ENCODE data around the gene NBPF19. TPM values are rescaled to one million over a fixed set of nuclear protein-coding genes. Genes with fewer than 3 reads are reported as not detected.
"Not testable (repeated sequence)": the region's sequence is repeated elsewhere in the genome, so short reads cannot be mapped to it uniquely, and the experiment has no call there.

Gene NBPF19, protein sequence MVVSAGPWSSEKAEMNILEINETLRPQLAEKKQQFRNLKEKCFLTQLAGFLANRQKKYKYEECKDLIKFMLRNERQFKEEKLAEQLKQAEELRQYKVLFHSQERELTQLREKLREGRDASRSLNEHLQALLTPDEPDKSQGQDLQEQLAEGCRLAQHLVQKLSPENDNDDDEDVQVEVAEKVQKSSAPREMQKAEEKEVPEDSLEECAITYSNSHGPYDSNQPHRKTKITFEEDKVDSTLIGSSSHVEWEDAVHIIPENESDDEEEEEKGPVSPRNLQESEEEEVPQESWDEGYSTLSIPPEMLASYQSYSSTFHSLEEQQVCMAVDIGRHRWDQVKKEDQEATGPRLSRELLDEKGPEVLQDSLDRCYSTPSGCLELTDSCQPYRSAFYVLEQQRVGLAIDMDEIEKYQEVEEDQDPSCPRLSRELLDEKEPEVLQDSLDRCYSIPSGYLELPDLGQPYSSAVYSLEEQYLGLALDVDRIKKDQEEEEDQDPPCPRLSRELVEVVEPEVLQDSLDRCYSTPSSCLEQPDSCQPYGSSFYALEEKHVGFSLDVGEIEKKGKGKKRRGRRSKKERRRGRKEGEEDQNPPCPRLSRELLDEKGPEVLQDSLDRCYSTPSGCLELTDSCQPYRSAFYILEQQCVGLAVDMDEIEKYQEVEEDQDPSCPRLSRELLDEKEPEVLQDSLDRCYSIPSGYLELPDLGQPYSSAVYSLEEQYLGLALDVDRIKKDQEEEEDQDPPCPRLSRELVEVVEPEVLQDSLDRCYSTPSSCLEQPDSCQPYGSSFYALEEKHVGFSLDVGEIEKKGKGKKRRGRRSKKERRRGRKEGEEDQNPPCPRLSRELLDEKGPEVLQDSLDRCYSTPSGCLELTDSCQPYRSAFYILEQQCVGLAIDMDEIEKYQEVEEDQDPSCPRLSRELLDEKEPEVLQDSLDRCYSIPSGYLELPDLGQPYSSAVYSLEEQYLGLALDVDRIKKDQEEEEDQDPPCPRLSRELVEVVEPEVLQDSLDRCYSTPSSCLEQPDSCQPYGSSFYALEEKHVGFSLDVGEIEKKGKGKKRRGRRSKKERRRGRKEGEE (N-terminal part only)
- 32.4 and 32.5 TPM in 2 replicates for total RNA-seq (2013; cell fraction: nucleolus; rRNA removed)
- total RNA-seq (2014; rRNA removed) (3.5 and 4.1 TPM in 2 replicates), total RNA-seq (2014; rRNA removed; fragmentation: Illumina TruSeq; extraction: Trizol) (4.0 and 4.7 TPM in 2 replicates), total RNA-seq (2021) (2.6 and 2.7 TPM in 2 replicates), polyA plus RNA-seq (2011; rRNA removed) (7.3 TPM in 2 replicates), polyA plus RNA-seq (2014; fragmentation: Illumina TruSeq; extraction: Trizol) (3.9 and 4.3 TPM in 2 replicates), polyA plus RNA-seq (2014; fragmentation: Nextera tagmentation; extraction: Ambion mirVana) (under 1 TPM; 0.27 to 0.58 TPM), polyA plus RNA-seq (2014; rRNA removed) (2.3 and 2.7 TPM in 2 replicates), polyA plus RNA-seq (2016; fragmentation: Nextera tagmentation; extraction: Ambion mirVana) (1 to 10 TPM in 1 of 2 experiments, under 1 TPM in 1; 0.59 to 1.2 TPM), polyA minus RNA-seq (2011; rRNA and poly(A)+ RNA removed) (11.1 and 12.4 TPM in 2 replicates), Bru-seq, nascent RNA (percentile 51 among the genes with signal in this experiment), BruChase-seq, experiment 1, labeled RNA remaining after a 6-hour chase (percentile 45 among the genes with signal in this experiment), BruChase-seq, experiment 2, labeled RNA remaining after a 2-hour chase (percentile 49 among the genes with signal in this experiment)
- polyA plus RNA-seq (2011; ENCODE audit: low read depth) = 2.4 TPM
- 2.8 and 3.2 TPM in 2 replicates for polyA plus RNA-seq (2011; cell fraction: cytosol; rRNA removed)
- 17.7 and 22.7 TPM in 2 replicates for polyA plus RNA-seq (2011; cell fraction: nucleus; rRNA removed)
- polyA plus RNA-seq (2012) = 1.7 and 2.0 TPM in 2 replicates
- 0.73 and 2.1 TPM in 2 replicates for polyA minus RNA-seq (2011; cell fraction: cytosol; rRNA and poly(A)+ RNA removed)
- polyA minus RNA-seq (2011; cell fraction: nucleus; rRNA and poly(A)+ RNA removed) = 19.6 and 25.6 TPM in 2 replicates
- long read RNA-seq, experiment 1 = 0 reads
- long read RNA-seq, experiment 2, full-length matches to known transcripts = 1 of 11 reads
- long read RNA-seq, experiment 2, partial matches to known transcripts = 2 of 11 reads
- long read RNA-seq, experiment 2, other reads (novel, unspliced or antisense) = 8 of 11 reads

GRCh38 chr1:149474745-149475144, at the start of gene NBPF19:
Gene NBPF19 (plus strand): TSS chr1:149475045. CDS start chr1:149475933, 888 bp downstream.
- ATAC-seq; H4K20me1 ChIP-seq (ENCODE audit: control insufficient read depth, insufficient read depth); H3K27me3 ChIP-seq (replicated peaks in 1 of 2; ENCODE audit: control insufficient read depth in 2 of 2, insufficient read depth in 2 of 2, low read length in 1 of 2); H3K4me1 ChIP-seq (ENCODE audit: control insufficient read depth, insufficient read depth, low read length); CTCF ChIA-PET; H3K27ac ChIP-seq (ENCODE audit: control insufficient read depth, insufficient read depth); POLR2A ChIA-PET; BruUV-seq (replicated peaks); intact Hi-C loops (cut with micrococcal nuclease; ENCODE audit: unreplicated experiment); in situ Hi-C loops (cut with MboI); SMC1A ChIA-PET (ENCODE audit: uncharacterized antibody, unreplicated experiment); RAD21 ChIA-PET (ENCODE audit: unreplicated experiment); H3K9ac ChIP-seq (ENCODE audit: control insufficient read depth, insufficient read depth, low read length); H3K9me3 ChIP-seq (replicated peaks; ENCODE audit: control insufficient read depth, insufficient read depth, low read length); H3K4me2 ChIP-seq (ENCODE audit: control insufficient read depth, insufficient read depth); FAIRE-seq; H3K4me3 ChIP-seq; H3K79me2 ChIP-seq (ENCODE audit: control insufficient read depth, insufficient read depth, low read length); H2AFZ ChIP-seq (ENCODE audit: control insufficient read depth, low read depth, low read length); H3K36me3 ChIP-seq (ENCODE audit: control insufficient read depth in 2 of 2, insufficient read depth in 2 of 2, low read length in 1 of 2); DNase-seq (ENCODE audit: low read depth, low spot score): not testable (repeated sequence)
- 92% methylated on average over 1 of the region's 2 CpGs for WGBS (ENCODE audit: insufficient coverage, insufficient replicate concordance, low lambda C conversion rate, missing lambda C conversion rate)

- CTCF ChIA-PET; BruUV-seq (replicated peaks); H3K27ac ChIP-seq (ENCODE audit: control insufficient read depth, insufficient read depth); H3K9ac ChIP-seq (ENCODE audit: control insufficient read depth, insufficient read depth, low read length); H3K4me1 ChIP-seq (ENCODE audit: control insufficient read depth, insufficient read depth, low read length); SMC1A ChIA-PET (ENCODE audit: uncharacterized antibody, unreplicated experiment); H3K36me3 ChIP-seq (ENCODE audit: control insufficient read depth in 2 of 2, insufficient read depth in 2 of 2, low read length in 1 of 2); H3K4me2 ChIP-seq (ENCODE audit: control insufficient read depth, insufficient read depth); H3K9me3 ChIP-seq (replicated peaks; ENCODE audit: control insufficient read depth, insufficient read depth, low read length); H3K79me2 ChIP-seq (ENCODE audit: control insufficient read depth, insufficient read depth, low read length); H4K20me1 ChIP-seq (ENCODE audit: control insufficient read depth, insufficient read depth); intact Hi-C loops (cut with micrococcal nuclease; ENCODE audit: unreplicated experiment); in situ Hi-C loops (cut with MboI); DNase-seq (ENCODE audit: low read depth, low spot score); ATAC-seq; H2AFZ ChIP-seq (ENCODE audit: control insufficient read depth, low read depth, low read length); H3K4me3 ChIP-seq; POLR2A ChIA-PET; H3K27me3 ChIP-seq (replicated peaks in 1 of 2; ENCODE audit: control insufficient read depth in 2 of 2, insufficient read depth in 2 of 2, low read length in 1 of 2); RAD21 ChIA-PET (ENCODE audit: unreplicated experiment); FAIRE-seq: not testable (repeated sequence)
- 50% methylated on average over 1 of the region's 3 CpGs for WGBS (ENCODE audit: insufficient coverage, insufficient replicate concordance, low lambda C conversion rate, missing lambda C conversion rate)
Observed at GRCh38 chr1:149428317-149428716, 46.5 kb upstream of the NBPF19 start.

GRCh38 chr1:149445451-149445850, 29.4 kb upstream of the NBPF19 start:
- H2AFZ ChIP-seq (ENCODE audit: control insufficient read depth, low read depth, low read length); SMC1A ChIA-PET (ENCODE audit: uncharacterized antibody, unreplicated experiment); H3K4me1 ChIP-seq (ENCODE audit: control insufficient read depth, insufficient read depth, low read length); intact Hi-C loops (cut with micrococcal nuclease; ENCODE audit: unreplicated experiment); H3K36me3 ChIP-seq (ENCODE audit: control insufficient read depth in 2 of 2, insufficient read depth in 2 of 2, low read length in 1 of 2); ATAC-seq; H3K4me3 ChIP-seq; H3K27ac ChIP-seq (ENCODE audit: control insufficient read depth, insufficient read depth); H3K4me2 ChIP-seq (ENCODE audit: control insufficient read depth, insufficient read depth); FAIRE-seq; RAD21 ChIA-PET (ENCODE audit: unreplicated experiment); in situ Hi-C loops (cut with MboI); CTCF ChIA-PET; BruUV-seq (replicated peaks); H3K9me3 ChIP-seq (replicated peaks; ENCODE audit: control insufficient read depth, insufficient read depth, low read length); POLR2A ChIA-PET; H3K9ac ChIP-seq (ENCODE audit: control insufficient read depth, insufficient read depth, low read length); H4K20me1 ChIP-seq (ENCODE audit: control insufficient read depth, insufficient read depth); DNase-seq (ENCODE audit: low read depth, low spot score); H3K79me2 ChIP-seq (ENCODE audit: control insufficient read depth, insufficient read depth, low read length); H3K27me3 ChIP-seq (replicated peaks in 1 of 2; ENCODE audit: control insufficient read depth in 2 of 2, insufficient read depth in 2 of 2, low read length in 1 of 2): not testable (repeated sequence)
- WGBS (ENCODE audit: insufficient coverage, insufficient replicate concordance, low lambda C conversion rate, missing lambda C conversion rate) = 65% methylated on average over 4 of the region's 6 CpGs
